ENCODE results near the gene ZMPSTE24. TPM values are rescaled to one million over a fixed set of nuclear protein-coding genes. Genes with fewer than 3 reads are reported as not detected.

The ZMPSTE24 gene
- polyA plus RNA-seq, 2 of the 4 experiments (the other 2 are of a cell fraction), result 44.3 to 61.3 TPM

GRCh38 chr1:40310983-40311642, 53.1 kb downstream of the ZMPSTE24 start:
- ChIA-PET POLR2A (no interaction called here), CTCF (interaction anchor here (1.1 kb wide), 1 partner anchor 20 kb away, joined by 3 read pairs; no protein-coding TSS in a partner anchor)
- no peak overlapping the region for H3K4me2 ChIP-seq
- H3K9me3 ChIP-seq, result no peaks in the 10 kb centered on the region
- no peak overlapping the region for H3K27ac ChIP-seq
- no peak overlapping the region for H3K4me3 ChIP-seq
- FAIRE-seq (no peak), ATAC-seq (peak in 1 of 2 experiments; percentile 15; a peak in 1 of 6 replicates), DNase-seq (ENCODE audit: low read depth in 1 of 2, low spot score in 1 of 2) (no peak)
- TF ChIP-seq HOXB13 (CRISPR knock-in tag; IDR thresholded peaks at IDR 0.05; ENCODE audit: low read depth) (no peak), MAX (IDR thresholded peaks at IDR 0.05) (no peak), RFX5 (IDR thresholded peaks at IDR 0.05) (no peak), TFCP2L1 (CRISPR knock-in tag; IDR thresholded peaks at IDR 0.05) (no peak), ATOH8 (CRISPR knock-in tag; IDR thresholded peaks at IDR 0.05; ENCODE audit: low read depth) (no peak), RARB (CRISPR knock-in tag; IDR thresholded peaks at IDR 0.05) (no peak), POLR2AphosphoS2 (conservative IDR thresholded peaks at IDR 0.05; ENCODE audit: low read length) (no peak), MYC (IDR thresholded peaks at IDR 0.05; ENCODE audit: borderline replicate concordance, low read length) (no peak), ZC3H11A (IDR thresholded peaks at IDR 0.05) (no peak), SREBF2 (IDR thresholded peaks at IDR 0.05) (no peak), RCOR1 (IDR thresholded peaks at IDR 0.05; ENCODE audit: low read depth, low read length) (no peak), CEBPB (IDR thresholded peaks at IDR 0.05) (no peak), HEYL (CRISPR knock-in tag; IDR thresholded peaks at IDR 0.05) (no peak), FOSL2 (IDR thresholded peaks at IDR 0.05) (no peak), FOSL2 (CRISPR knock-in tag; IDR thresholded peaks at IDR 0.05) (no peak), ZNF302 (CRISPR knock-in tag; IDR thresholded peaks at IDR 0.05) (no peak)
- no peaks in the 10 kb centered on the region for H3K4me1 ChIP-seq
- WGBS (ENCODE audit: missing lambda C conversion rate), result 80% methylated on average over 4 of the region's 22 CpGs

- Histone ChIP-seq H3K4me2 (no peak overlapping the region), H3K4me3 (no peak overlapping the region), H3K27ac (no peak overlapping the region), H3K4me1 (no peaks in the 10 kb centered on the region), H3K9me3 (no peaks in the 10 kb centered on the region)
- DNase-seq (ENCODE audit: low read depth in 1 of 2, low spot score in 1 of 2), result no peak
- 46% methylated on average over 4 of the region's 5 CpGs for WGBS (ENCODE audit: missing lambda C conversion rate)
- no peak for FAIRE-seq
- POLR2A ChIA-PET, result no interaction called here
- CTCF ChIA-PET, result interaction anchor here (1.1 kb wide), 1 partner anchor 21 kb away, joined by 3 read pairs; no protein-coding TSS in a partner anchor
- TF ChIP-seq RCOR1 (IDR thresholded peaks at IDR 0.05; ENCODE audit: low read depth, low read length) (no peak), POLR2AphosphoS2 (conservative IDR thresholded peaks at IDR 0.05; ENCODE audit: low read length) (no peak), MYC (IDR thresholded peaks at IDR 0.05; ENCODE audit: borderline replicate concordance, low read length) (no peak), RARB (CRISPR knock-in tag; IDR thresholded peaks at IDR 0.05) (no peak), EHF (CRISPR knock-in tag; IDR thresholded peaks at IDR 0.05) (no peak), BHLHE40 (IDR thresholded peaks at IDR 0.05; ENCODE audit: low read depth, low read length) (no peak), ATOH8 (CRISPR knock-in tag; IDR thresholded peaks at IDR 0.05; ENCODE audit: low read depth) (no peak), HOXB13 (CRISPR knock-in tag; IDR thresholded peaks at IDR 0.05; ENCODE audit: low read depth) (no peak), PBX3 (IDR thresholded peaks at IDR 0.05) (no peak), FOSB (CRISPR knock-in tag; IDR thresholded peaks at IDR 0.05) (no peak), EHMT2 (IDR thresholded peaks at IDR 0.05; ENCODE audit: low read depth) (no peak), SMC3 (IDR thresholded peaks at IDR 0.05) (no peak), KDM1A (IDR thresholded peaks at IDR 0.05; ENCODE audit: low read depth) (no peak), CBX8 (IDR thresholded peaks at IDR 0.05) (no peak), PHF8 (IDR thresholded peaks at IDR 0.05; ENCODE audit: borderline replicate concordance, low read depth) (no peak), MAZ (IDR thresholded peaks at IDR 0.05; ENCODE audit: borderline replicate concordance, low read depth, low read length) (no peak), HEYL (CRISPR knock-in tag; IDR thresholded peaks at IDR 0.05) (no peak), ZNF302 (CRISPR knock-in tag; IDR thresholded peaks at IDR 0.05) (no peak), EP300 (IDR thresholded peaks at IDR 0.05) (no peak)
- no peak for ATAC-seq
Observed at GRCh38 chr1:40311692-40312091, 53.7 kb downstream of the ZMPSTE24 start.

Data from A549 (cell line).